Endodermal cell (in vitro differentiated cells): ENCODE results near the gene ROCK2. TPM values are rescaled to one million over a fixed set of nuclear protein-coding genes. Genes with fewer than 3 reads are reported as not detected.

ENCODE experiments used
- DNase-seq: peaks from one replicate; pipeline ENCODE4 v3.0.0-alpha.2; 2017
- H3K27ac ChIP-seq: 2 replicates; pipeline ENCODE4 v1.5.1; 2013; ENCODE audit warnings: mild to moderate bottlenecking, low read depth, low read length, moderate library complexity
- H3K27me3 ChIP-seq: 2 replicates; pipeline ENCODE4 v1.6.1; 2013; ENCODE audit warnings: mild to moderate bottlenecking, low read length, moderate library complexity; ENCODE audit not compliant: insufficient read depth, control insufficient read depth, poor library complexity, severe bottlenecking
- H3K36me3 ChIP-seq: 2 replicates; pipeline ENCODE4 v1.7.0; 2013; ENCODE audit warnings: mild to moderate bottlenecking, low read length, moderate library complexity; ENCODE audit not compliant: control insufficient read depth, insufficient read depth
- H3K4me1 ChIP-seq: one replicate; pipeline ENCODE4 v1.7.0; 2013; ENCODE audit warnings: low read length; ENCODE audit not compliant: control insufficient read depth, insufficient read depth
- H3K4me3 ChIP-seq: 2 replicates; pipeline ENCODE4 v1.5.1; 2013; ENCODE audit warnings: mild to moderate bottlenecking, low read length, moderate library complexity
- H3K9ac ChIP-seq: 2 replicates; pipeline ENCODE4 v1.6.1; 2013; ENCODE audit warnings: mild to moderate bottlenecking, low read length, moderate library complexity; ENCODE audit not compliant: poor library complexity, severe bottlenecking; ENCODE audit errors: extremely low read depth
- H3K9me3 ChIP-seq: 2 replicates; pipeline ENCODE4 v1.6.1; 2013; ENCODE audit warnings: mild to moderate bottlenecking, low read length, moderate library complexity; ENCODE audit not compliant: control insufficient read depth
- H3K27ac Mint-ChIP-seq: 2 replicates; pipeline ENCODE4 v1.8.0; 2020; ENCODE audit warnings: mixed read lengths
- H3K27me3 Mint-ChIP-seq: 2 replicates; pipeline ENCODE4 v1.8.0; 2021; ENCODE audit warnings: mild to moderate bottlenecking, mixed read lengths; ENCODE audit not compliant: insufficient read depth
- H3K36me3 Mint-ChIP-seq: 2 replicates; pipeline ENCODE4 v1.8.0; 2020; ENCODE audit warnings: low read depth, mixed read lengths
- H3K4me1 Mint-ChIP-seq: 2 replicates; pipeline ENCODE4 v1.8.0; 2020; ENCODE audit warnings: mixed read lengths
- H3K4me3 Mint-ChIP-seq: 2 replicates; pipeline ENCODE4 v1.8.0; 2020; ENCODE audit warnings: mild to moderate bottlenecking, moderate library complexity, mixed read lengths
- H3K9me3 Mint-ChIP-seq: 2 replicates; pipeline ENCODE4 v1.8.0; 2020; ENCODE audit warnings: mild to moderate bottlenecking, mixed read lengths
- WGBS, 2 experiments: methylation state at CpG; one replicate each; pipeline versions ENCODE4 v1.1.5 to v1.1.7; 2013; ENCODE audit warnings: missing lambda C conversion rate in 2 of 2, mixed read lengths in 1 of 2; ENCODE audit not compliant: insufficient coverage in 1 of 2, insufficient read length in 1 of 2; 5-methylcytosine and 5-hydroxymethylcytosine counted together
- total RNA-seq, 2 donors: library from RNA; stranded (reverse); fragmentation: NEBNext Ultra II Directional in 1 of 2; extraction: Animal tissue kit (Norgen Biotek cat#: 25700) in 1 of 2; gene quantifications; 2 replicates in 1 of 2; 3 replicates in 1 of 2; pipeline ENCODE4 v1.2.1, GENCODE V29; 2021
- TF ChIP-seq, protein P1 (sequence below): fragments of 200-600 bp; sonication (generic); conservative IDR thresholded peaks from 2 replicates; pipeline ENCODE4 v1.5.0; 2021; ENCODE audit warnings: antibody characterized with exemption, mild to moderate bottlenecking

ROCK2 gene
- total RNA-seq, 2 donors from 2014 or later, result 27.2 to 32.6 TPM

- Mint-ChIP-seq H3K27me3 (no peaks in the 10 kb centered on the region), H3K4me3 (no peak overlapping the region), H3K9me3 (no peaks in the 10 kb centered on the region), H3K27ac (no peak overlapping the region), H3K4me1 (no peaks in the 10 kb centered on the region), H3K36me3 (peaks cover 40% of the 10 kb centered on the region)
- Histone ChIP-seq H3K9me3 (no peaks in the 10 kb centered on the region), H3K27ac (no peak overlapping the region), H3K4me1 (no peaks in the 10 kb centered on the region), H3K36me3 (peaks cover 65% of the 10 kb centered on the region), H3K27me3 (no peaks in the 10 kb centered on the region), H3K9ac (no peak overlapping the region), H3K4me3 (no peak overlapping the region)
- TF ChIP-seq, protein P1, sequence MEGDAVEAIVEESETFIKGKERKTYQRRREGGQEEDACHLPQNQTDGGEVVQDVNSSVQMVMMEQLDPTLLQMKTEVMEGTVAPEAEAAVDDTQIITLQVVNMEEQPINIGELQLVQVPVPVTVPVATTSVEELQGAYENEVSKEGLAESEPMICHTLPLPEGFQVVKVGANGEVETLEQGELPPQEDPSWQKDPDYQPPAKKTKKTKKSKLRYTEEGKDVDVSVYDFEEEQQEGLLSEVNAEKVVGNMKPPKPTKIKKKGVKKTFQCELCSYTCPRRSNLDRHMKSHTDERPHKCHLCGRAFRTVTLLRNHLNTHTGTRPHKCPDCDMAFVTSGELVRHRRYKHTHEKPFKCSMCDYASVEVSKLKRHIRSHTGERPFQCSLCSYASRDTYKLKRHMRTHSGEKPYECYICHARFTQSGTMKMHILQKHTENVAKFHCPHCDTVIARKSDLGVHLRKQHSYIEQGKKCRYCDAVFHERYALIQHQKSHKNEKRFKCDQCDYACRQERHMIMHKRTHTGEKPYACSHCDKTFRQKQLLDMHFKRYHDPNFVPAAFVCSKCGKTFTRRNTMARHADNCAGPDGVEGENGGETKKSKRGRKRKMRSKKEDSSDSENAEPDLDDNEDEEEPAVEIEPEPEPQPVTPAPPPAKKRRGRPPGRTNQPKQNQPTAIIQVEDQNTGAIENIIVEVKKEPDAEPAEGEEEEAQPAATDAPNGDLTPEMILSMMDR, result no peak
- no peak for DNase-seq
- 72 to 94% methylated on average over 2 to 6 of the region's 7 CpGs for WGBS, 2 experiments
These were observed 157.3 kb downstream of the ROCK2 start for GRCh38 chr2:11187083-11187619.

DNA sequence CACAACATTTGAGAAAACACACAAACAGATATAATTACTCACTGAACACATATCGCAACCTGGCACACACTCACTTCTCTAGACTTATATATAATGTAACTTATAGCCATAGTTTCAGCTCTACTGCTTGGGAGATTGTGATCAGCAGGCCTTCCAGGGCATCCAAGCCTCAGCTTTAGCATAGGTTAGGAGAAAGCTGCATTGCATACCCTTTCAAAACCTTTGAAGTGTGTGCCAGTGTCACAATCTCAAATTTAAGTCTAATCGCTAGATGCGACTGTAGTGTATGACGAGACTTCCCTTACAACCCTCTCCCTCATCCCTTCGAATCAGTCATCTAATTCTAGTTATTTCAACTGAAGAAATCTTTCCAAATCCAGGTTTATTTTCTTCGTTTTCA lies 158.3 kb downstream of the ROCK2 start:
- no peak for DNase-seq

GRCh38 chr2:11182951-11183350 lies 161.5 kb downstream of the ROCK2 start:
- H3K9ac ChIP-seq, result no peak overlapping the region
- no peaks in the 10 kb centered on the region for H3K4me1 ChIP-seq
- Mint-ChIP-seq H3K27ac (no peak overlapping the region), H3K4me3 (no peak overlapping the region), H3K4me1 (no peaks in the 10 kb centered on the region), H3K27me3 (no peaks in the 10 kb centered on the region), H3K36me3 (peaks cover 22% of the 10 kb centered on the region), H3K9me3 (no peaks in the 10 kb centered on the region)
- no peak overlapping the region for H3K4me3 ChIP-seq
- no peaks in the 10 kb centered on the region for H3K9me3 ChIP-seq
- H3K36me3 ChIP-seq, result peaks cover 57% of the 10 kb centered on the region
- 94% methylated on average over 2 of the region's 2 CpGs; no CpG with 5 or more reads in 1 of the 2 experiments for WGBS, 2 experiments
- DNase-seq, result no peak
- no peaks in the 10 kb centered on the region for H3K27me3 ChIP-seq
- TF ChIP-seq, protein P1, result no peak
- H3K27ac ChIP-seq, result no peak overlapping the region

More for the DNA sequence above, 158.3 kb downstream of the ROCK2 start:
- Mint-ChIP-seq H3K36me3 (peaks cover 40% of the 10 kb centered on the region), H3K4me3 (no peak overlapping the region), H3K27me3 (no peaks in the 10 kb centered on the region), H3K4me1 (no peaks in the 10 kb centered on the region), H3K27ac (no peak overlapping the region), H3K9me3 (no peaks in the 10 kb centered on the region)
- TF ChIP-seq, protein P1, result no peak
- no peak overlapping the region for H3K4me3 ChIP-seq
- H3K27me3 ChIP-seq, result no peaks in the 10 kb centered on the region
- peaks cover 64% of the 10 kb centered on the region for H3K36me3 ChIP-seq
- 93 to 99% methylated on average over 5 to 6 of the region's 6 CpGs for WGBS, 2 experiments
- no peaks in the 10 kb centered on the region for H3K9me3 ChIP-seq
- no peaks in the 10 kb centered on the region for H3K4me1 ChIP-seq
- H3K9ac ChIP-seq, result no peak overlapping the region
- no peak overlapping the region for H3K27ac ChIP-seq
